ENCODE results near the gene COX8C. TPM values are rescaled to one million over a fixed set of nuclear protein-coding genes. Genes with fewer than 3 reads are reported as not detected.

Gene COX8C
- total RNA-seq, 4 donors from 2014 or later = not detected

DNA sequence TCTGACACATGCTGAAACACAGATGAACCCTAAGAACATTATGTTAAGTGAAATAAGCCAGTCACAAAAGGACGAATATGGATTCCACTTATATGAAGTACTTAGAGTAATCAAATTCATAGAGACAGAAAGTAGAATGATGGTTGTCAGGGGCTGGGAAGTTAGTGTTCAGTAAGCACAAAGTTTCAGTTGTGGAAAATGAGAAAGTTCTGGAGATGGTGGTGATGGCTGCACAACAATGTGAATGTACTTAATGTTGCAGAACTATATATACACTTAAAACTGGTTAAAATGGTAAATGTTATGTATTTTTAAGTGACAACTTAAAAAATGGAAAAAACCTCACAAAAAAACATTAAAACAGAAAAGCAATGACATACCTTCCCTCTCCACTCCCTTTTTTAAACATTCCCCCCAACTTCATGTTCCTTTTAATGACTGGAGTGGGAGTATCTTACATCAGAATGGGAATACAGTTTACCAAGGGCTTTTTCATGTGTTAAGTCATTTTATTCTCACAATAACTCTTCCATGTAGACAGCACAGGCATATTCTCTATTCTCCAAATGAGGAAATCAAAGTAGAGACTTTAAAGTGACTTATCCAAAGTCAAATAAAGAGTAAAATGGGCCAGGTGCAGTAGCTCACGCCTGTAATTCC is 38.2 kb upstream of the COX8C start:
- TF ChIP-seq, protein P1, sequence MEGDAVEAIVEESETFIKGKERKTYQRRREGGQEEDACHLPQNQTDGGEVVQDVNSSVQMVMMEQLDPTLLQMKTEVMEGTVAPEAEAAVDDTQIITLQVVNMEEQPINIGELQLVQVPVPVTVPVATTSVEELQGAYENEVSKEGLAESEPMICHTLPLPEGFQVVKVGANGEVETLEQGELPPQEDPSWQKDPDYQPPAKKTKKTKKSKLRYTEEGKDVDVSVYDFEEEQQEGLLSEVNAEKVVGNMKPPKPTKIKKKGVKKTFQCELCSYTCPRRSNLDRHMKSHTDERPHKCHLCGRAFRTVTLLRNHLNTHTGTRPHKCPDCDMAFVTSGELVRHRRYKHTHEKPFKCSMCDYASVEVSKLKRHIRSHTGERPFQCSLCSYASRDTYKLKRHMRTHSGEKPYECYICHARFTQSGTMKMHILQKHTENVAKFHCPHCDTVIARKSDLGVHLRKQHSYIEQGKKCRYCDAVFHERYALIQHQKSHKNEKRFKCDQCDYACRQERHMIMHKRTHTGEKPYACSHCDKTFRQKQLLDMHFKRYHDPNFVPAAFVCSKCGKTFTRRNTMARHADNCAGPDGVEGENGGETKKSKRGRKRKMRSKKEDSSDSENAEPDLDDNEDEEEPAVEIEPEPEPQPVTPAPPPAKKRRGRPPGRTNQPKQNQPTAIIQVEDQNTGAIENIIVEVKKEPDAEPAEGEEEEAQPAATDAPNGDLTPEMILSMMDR (IDR thresholded peaks at IDR 0.05) = no peak
- no peak for TF ChIP-seq POLR2A (IDR thresholded peaks at IDR 0.05)
- no peak overlapping the region for H3K4me3 ChIP-seq
- intact Hi-C loops (cut with DNase I; ENCODE audit: low total_unique reads) = no loop called here
- H3K9me3 ChIP-seq = no peaks in the 10 kb centered on the region
- peaks cover 2 to 6% of the 10 kb centered on the region in 2 donors for H3K4me1 ChIP-seq
- no peaks in the 10 kb centered on the region for H3K36me3 ChIP-seq
- DNase-seq = no peak
- no peak overlapping the region for H3K27ac ChIP-seq
- H3K27me3 ChIP-seq = no peaks in the 10 kb centered on the region

DNA sequence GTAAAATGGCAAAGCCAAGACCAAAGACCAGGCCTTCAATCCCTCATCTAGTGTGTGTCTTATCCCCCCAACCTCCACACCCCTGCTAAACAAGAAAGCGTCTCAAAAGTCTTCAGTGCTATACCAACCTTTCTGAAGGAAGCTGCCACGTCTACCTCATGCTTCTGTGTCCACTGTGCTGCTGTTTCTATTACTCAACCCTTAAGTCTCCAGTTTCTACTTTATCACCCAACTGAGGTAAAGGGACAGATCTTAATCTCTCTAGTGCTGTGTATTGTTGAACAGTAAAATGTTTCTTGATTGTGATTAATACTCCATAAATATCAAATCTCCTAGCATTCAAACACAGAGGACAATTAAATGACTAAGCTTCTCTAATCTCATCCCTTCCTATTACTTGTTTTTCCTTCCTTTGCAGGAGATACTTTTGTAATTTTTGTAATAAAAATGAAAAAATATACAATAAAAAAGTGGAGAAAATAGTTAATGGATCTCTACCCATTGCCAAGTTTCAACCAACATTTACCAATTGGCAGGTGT is 37.5 kb upstream of the COX8C start:
- Histone ChIP-seq H3K9me3 (no peaks in the 10 kb centered on the region), H3K27me3 (no peaks in the 10 kb centered on the region), H3K4me1 (peaks cover 2 to 6% of the 10 kb centered on the region in 2 donors), H3K27ac (no peak overlapping the region), H3K36me3 (no peaks in the 10 kb centered on the region), H3K4me3 (no peak overlapping the region)
- no peak for DNase-seq
- no peak for TF ChIP-seq POLR2A (IDR thresholded peaks at IDR 0.05)
- TF ChIP-seq, protein P1 (IDR thresholded peaks at IDR 0.05) = no peak
- intact Hi-C loops (cut with DNase I; ENCODE audit: low total_unique reads) = no loop called here

DNA sequence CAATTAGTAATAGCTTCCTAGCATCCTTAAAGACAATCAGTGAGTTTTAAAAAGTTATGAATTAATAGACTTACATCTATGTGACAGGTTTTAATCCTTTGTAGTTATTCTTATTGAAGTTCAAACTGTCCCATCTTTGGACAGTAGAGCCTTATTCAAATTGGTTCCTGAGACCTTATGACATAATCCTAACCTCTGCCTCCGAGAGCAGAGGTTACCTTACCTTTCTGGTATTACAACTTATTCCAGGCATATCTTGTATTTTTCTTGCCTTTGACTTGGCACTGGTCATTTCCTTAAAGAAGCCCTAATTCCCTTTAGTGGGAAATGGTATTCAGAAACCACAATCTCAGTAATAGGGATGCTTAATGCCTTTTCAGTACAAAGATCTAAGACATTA is 35.9 kb upstream of the COX8C start:
- TF ChIP-seq, protein P1 (IDR thresholded peaks at IDR 0.05) = no peak
- TF ChIP-seq POLR2A (IDR thresholded peaks at IDR 0.05) = no peak
- no peak overlapping the region for H3K27ac ChIP-seq
- H3K4me3 ChIP-seq = no peak overlapping the region
- H3K27me3 ChIP-seq = no peaks in the 10 kb centered on the region
- no peak for DNase-seq
- intact Hi-C loops (cut with DNase I; ENCODE audit: low total_unique reads) = no loop called here
- no peaks in the 10 kb centered on the region for H3K36me3 ChIP-seq
- H3K4me1 ChIP-seq = peaks cover 2 to 6% of the 10 kb centered on the region in 2 donors
- no peaks in the 10 kb centered on the region for H3K9me3 ChIP-seq

DNA sequence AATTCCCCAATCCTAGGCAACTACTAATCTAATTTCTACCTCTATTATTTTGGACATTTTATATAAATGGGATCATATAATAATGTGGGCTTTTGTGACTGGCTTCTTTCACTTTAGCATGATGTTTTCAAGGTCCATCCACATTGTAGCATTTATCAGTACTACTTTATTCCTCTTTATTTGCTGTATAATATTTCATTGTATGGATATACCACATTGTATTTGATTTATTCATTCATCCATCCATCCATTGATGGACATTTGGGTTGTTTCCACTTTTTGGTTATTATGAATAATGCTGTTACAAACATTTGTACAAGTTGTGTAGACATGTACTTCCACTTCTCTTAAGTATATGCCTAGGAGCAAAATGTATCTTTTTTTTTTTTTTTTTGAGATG is 31.4 kb upstream of the COX8C start:
- no peak overlapping the region for H3K27ac ChIP-seq
- intact Hi-C loops (cut with DNase I; ENCODE audit: low total_unique reads) = no loop called here
- DNase-seq = no peak
- TF ChIP-seq, protein P1 (IDR thresholded peaks at IDR 0.05) = no peak
- no peak for TF ChIP-seq POLR2A (IDR thresholded peaks at IDR 0.05)
- no peaks in the 10 kb centered on the region for H3K27me3 ChIP-seq
- no peaks in the 10 kb centered on the region for H3K36me3 ChIP-seq
- no peak overlapping the region for H3K4me3 ChIP-seq
- H3K9me3 ChIP-seq = no peaks in the 10 kb centered on the region
- no peaks in the 10 kb centered on the region for H3K4me1 ChIP-seq

DNA sequence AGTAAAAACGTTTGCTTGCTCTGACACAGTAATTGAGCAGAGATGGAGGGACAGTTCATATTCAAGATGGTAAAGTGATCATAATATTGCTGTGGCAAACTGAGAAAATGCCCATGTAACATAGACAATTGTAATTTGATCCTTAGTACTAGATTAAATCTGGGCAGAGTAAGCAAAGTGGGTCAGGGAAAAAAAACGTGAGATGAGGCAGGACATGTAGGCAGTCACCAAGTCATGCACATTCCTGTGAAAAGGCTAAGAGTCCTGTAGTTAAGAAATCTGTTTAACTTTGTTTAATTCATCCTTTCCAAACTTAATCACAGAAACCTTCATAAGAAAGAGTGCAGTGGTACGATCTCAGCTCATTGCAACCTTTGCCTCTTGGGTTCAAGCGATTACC is 30.3 kb upstream of the COX8C start:
- TF ChIP-seq, protein P1 (IDR thresholded peaks at IDR 0.05) = no peak
- no peak for TF ChIP-seq POLR2A (IDR thresholded peaks at IDR 0.05)
- intact Hi-C loops (cut with DNase I; ENCODE audit: low total_unique reads) = no loop called here

More for the DNA sequence above, 30.3 kb upstream of the COX8C start:
- no peaks in the 10 kb centered on the region for H3K4me1 ChIP-seq
- no peak for DNase-seq
- no peaks in the 10 kb centered on the region for H3K9me3 ChIP-seq
- H3K27ac ChIP-seq = no peak overlapping the region
- no peaks in the 10 kb centered on the region for H3K27me3 ChIP-seq
- no peaks in the 10 kb centered on the region for H3K36me3 ChIP-seq
- no peak overlapping the region for H3K4me3 ChIP-seq
